ENCODE results near the gene GLYR1.

Gene GLYR1

GRCh38 chr16:4826980-4827379, 20.1 kb downstream of the GLYR1 start:
- Histone ChIP-seq H3K36me3 (ENCODE audit: control insufficient read depth, insufficient read depth, low read length) (peaks cover 40% of the 10 kb centered on the region), H3K27me3 (replicated peaks; ENCODE audit: control insufficient read depth, insufficient read depth, low read length) (no peaks in the 10 kb centered on the region), H3K4me3 (replicated peaks; ENCODE audit: low read depth, low read length) (no peak overlapping the region)
- no peak for DNase-seq (ENCODE audit: extremely low read depth, insufficient read length)
- TF ChIP-seq CTCF (IDR thresholded peaks at IDR 0.05; ENCODE audit: insufficient read depth, low read length, poor library complexity, severe bottlenecking): no peak

GRCh38 chr16:4826526-4826925, 20.6 kb downstream of the GLYR1 start:
- Histone ChIP-seq H3K36me3 (ENCODE audit: control insufficient read depth, insufficient read depth, low read length) (peaks cover 37% of the 10 kb centered on the region), H3K27me3 (replicated peaks; ENCODE audit: control insufficient read depth, insufficient read depth, low read length) (no peaks in the 10 kb centered on the region), H3K4me3 (replicated peaks; ENCODE audit: low read depth, low read length) (no peak overlapping the region)
- no peak for DNase-seq (ENCODE audit: extremely low read depth, insufficient read length)
- no peak for TF ChIP-seq CTCF (IDR thresholded peaks at IDR 0.05; ENCODE audit: insufficient read depth, low read length, poor library complexity, severe bottlenecking)

GRCh38 chr16:4825196-4825595, 21.9 kb downstream of the GLYR1 start:
- TF ChIP-seq CTCF (IDR thresholded peaks at IDR 0.05; ENCODE audit: insufficient read depth, low read length, poor library complexity, severe bottlenecking): no peak
- DNase-seq (ENCODE audit: extremely low read depth, insufficient read length): no peak
- peaks cover 34% of the 10 kb centered on the region for H3K36me3 ChIP-seq (ENCODE audit: control insufficient read depth, insufficient read depth, low read length)
- H3K27me3 ChIP-seq (replicated peaks; ENCODE audit: control insufficient read depth, insufficient read depth, low read length): no peaks in the 10 kb centered on the region
- no peak overlapping the region for H3K4me3 ChIP-seq (replicated peaks; ENCODE audit: low read depth, low read length)

GRCh38 chr16:4820652-4821051, 26.4 kb downstream of the GLYR1 start:
- no peak for DNase-seq (ENCODE audit: extremely low read depth, insufficient read length)
- Histone ChIP-seq H3K36me3 (ENCODE audit: control insufficient read depth, insufficient read depth, low read length) (peaks cover 38% of the 10 kb centered on the region), H3K27me3 (replicated peaks; ENCODE audit: control insufficient read depth, insufficient read depth, low read length) (no peaks in the 10 kb centered on the region), H3K4me3 (replicated peaks; ENCODE audit: low read depth, low read length) (no peak overlapping the region)
- TF ChIP-seq CTCF (IDR thresholded peaks at IDR 0.05; ENCODE audit: insufficient read depth, low read length, poor library complexity, severe bottlenecking): no peak

- no peak overlapping the region for H3K4me3 ChIP-seq (replicated peaks; ENCODE audit: low read depth, low read length)
- DNase-seq (ENCODE audit: extremely low read depth, insufficient read length): no peak
- H3K36me3 ChIP-seq (ENCODE audit: control insufficient read depth, insufficient read depth, low read length): peaks cover 36% of the 10 kb centered on the region
- no peaks in the 10 kb centered on the region for H3K27me3 ChIP-seq (replicated peaks; ENCODE audit: control insufficient read depth, insufficient read depth, low read length)
- TF ChIP-seq CTCF (IDR thresholded peaks at IDR 0.05; ENCODE audit: insufficient read depth, low read length, poor library complexity, severe bottlenecking): no peak
Observed at GRCh38 chr16:4814542-4815173, 32.4 kb downstream of the GLYR1 start.

- Histone ChIP-seq H3K4me3 (replicated peaks; ENCODE audit: low read depth, low read length) (no peak overlapping the region), H3K27me3 (replicated peaks; ENCODE audit: control insufficient read depth, insufficient read depth, low read length) (no peaks in the 10 kb centered on the region), H3K36me3 (ENCODE audit: control insufficient read depth, insufficient read depth, low read length) (peaks cover 33% of the 10 kb centered on the region)
- DNase-seq (ENCODE audit: extremely low read depth, insufficient read length): no peak
- no peak for TF ChIP-seq CTCF (IDR thresholded peaks at IDR 0.05; ENCODE audit: insufficient read depth, low read length, poor library complexity, severe bottlenecking)
Observed at GRCh38 chr16:4814046-4814445, 33.0 kb downstream of the GLYR1 start.

Measured in GM06990 (cell line).